Mesendoderm (in vitro differentiated cells): ENCODE data around the gene HSP90AA1.

Experiments used
- DNase-seq: peaks from one replicate; pipeline ENCODE4 v3.0.0; 2013
- H2AK5ac ChIP-seq: 2 replicates; pipeline ENCODE4 v1.6.1; 2013; ENCODE audit warnings: low read length, inconsistent platforms
- H2BK120ac ChIP-seq: 2 replicates; pipeline ENCODE4 v1.6.1; 2013; ENCODE audit warnings: low read depth, mild to moderate bottlenecking, low read length, moderate library complexity, mixed read lengths
- H2BK15ac ChIP-seq: replicated peaks from 2 replicates; pipeline ENCODE4 v1.6.1; 2013; ENCODE audit warnings: low read depth, mild to moderate bottlenecking, moderate library complexity
- H2BK5ac ChIP-seq: 2 replicates; pipeline ENCODE4 v1.6.1; 2013; ENCODE audit warnings: low read length, inconsistent platforms
- H3K18ac ChIP-seq: 2 replicates; pipeline ENCODE4 v1.6.1; 2013; ENCODE audit warnings: mild to moderate bottlenecking, low read length, mixed read lengths
- H3K23ac ChIP-seq: one replicate; pipeline ENCODE4 v1.6.1; 2013; ENCODE audit warnings: low read length
- H3K27ac ChIP-seq: 2 replicates; pipeline ENCODE4 v1.5.1; 2013; ENCODE audit warnings: low read depth, mild to moderate bottlenecking, inconsistent platforms, low read length, moderate library complexity
- H3K27me3 ChIP-seq: 2 replicates; pipeline ENCODE4 v1.6.1; 2013; ENCODE audit warnings: low read length, control low read depth, mild to moderate bottlenecking, inconsistent platforms; ENCODE audit not compliant: insufficient read depth, poor library complexity
- H3K36me3 ChIP-seq: 2 replicates; pipeline ENCODE4 v1.6.1; 2013; ENCODE audit warnings: low read length, inconsistent platforms; ENCODE audit not compliant: control insufficient read depth, insufficient read depth
- H3K4ac ChIP-seq: one replicate; pipeline ENCODE4 v1.6.1; 2013; ENCODE audit warnings: low read depth, mild to moderate bottlenecking, low read length, moderate library complexity
- H3K4me1 ChIP-seq: 2 replicates; pipeline ENCODE4 v1.6.1; 2013; ENCODE audit warnings: low read depth, low read length, inconsistent platforms; ENCODE audit not compliant: control insufficient read depth
- H3K4me2 ChIP-seq: 2 replicates; pipeline ENCODE4 v1.6.1; 2013; ENCODE audit warnings: low read length
- H3K4me3 ChIP-seq: 2 replicates; pipeline ENCODE4 v1.5.1; 2013; ENCODE audit warnings: mild to moderate bottlenecking, low read length
- H3K56ac ChIP-seq: one replicate; pipeline ENCODE4 v1.6.1; 2013; ENCODE audit warnings: low read length
- H3K79me1 ChIP-seq: 2 replicates; pipeline ENCODE4 v1.6.1; 2013; ENCODE audit warnings: low read length, inconsistent platforms
- H3K79me2 ChIP-seq: 2 replicates; pipeline ENCODE4 v1.6.1; 2013; ENCODE audit warnings: mild to moderate bottlenecking, low read length; ENCODE audit not compliant: control insufficient read depth, insufficient read depth
- H3K9ac ChIP-seq: 2 replicates; pipeline ENCODE4 v1.6.1; 2013; ENCODE audit warnings: low read length, inconsistent platforms
- H4K5ac ChIP-seq: one replicate; pipeline ENCODE4 v1.6.1; 2013; ENCODE audit warnings: low read length
- H4K8ac ChIP-seq: one replicate; pipeline ENCODE4 v1.6.1; 2013; ENCODE audit warnings: low read depth, mild to moderate bottlenecking, control low read depth, low read length, moderate library complexity
- whole genome bisulfite sequencing: extraction: QIAGEN DNeasy Blood & Tissue Kit; methylation state at CpG from one replicate; pipeline ENCODE4 v1.1.7; 2013; ENCODE audit warnings: low lambda C conversion rate, missing lambda C conversion rate; ENCODE audit not compliant: insufficient coverage; ENCODE audit errors: extremely low coverage; 5-methylcytosine and 5-hydroxymethylcytosine counted together

HSP90AA1 gene

GRCh38 chr14:102042699-102043098 lies 44.1 kb downstream of the HSP90AA1 start:
- Histone ChIP-seq H3K18ac (no peak overlapping the region), H3K4me3 (no peak overlapping the region), H3K9ac (no peak overlapping the region), H2AK5ac (no peak overlapping the region), H4K8ac (no peak overlapping the region), H3K36me3 (peaks cover 44% of the 10 kb centered on the region), H3K4ac (no peak overlapping the region), H3K4me2 (no peak overlapping the region), H2BK5ac (no peak overlapping the region), H2BK120ac (no peak overlapping the region), H3K56ac (no peak overlapping the region), H3K23ac (no peak overlapping the region), H3K27me3 (no peaks in the 10 kb centered on the region), H2BK15ac (no peak overlapping the region), H3K4me1 (no peaks in the 10 kb centered on the region), H3K27ac (no peak overlapping the region), H3K79me2 (no peaks in the 10 kb centered on the region), H3K79me1 (no peaks in the 10 kb centered on the region), H4K5ac (no peak overlapping the region)
- no CpG with 5 or more reads among the region's 9 CpGs for WGBS
- DNase-seq, result no peak

- H3K79me1 ChIP-seq, result no peaks in the 10 kb centered on the region
- no peak overlapping the region for H3K18ac ChIP-seq
- no peaks in the 10 kb centered on the region for H3K27me3 ChIP-seq
- no peak overlapping the region for H3K4ac ChIP-seq
- no peaks in the 10 kb centered on the region for H3K4me1 ChIP-seq
- H2AK5ac ChIP-seq, result no peak overlapping the region
- no peak overlapping the region for H4K5ac ChIP-seq
- no peak overlapping the region for H3K9ac ChIP-seq
- no CpG with 5 or more reads among the region's 13 CpGs for WGBS
- no peaks in the 10 kb centered on the region for H3K79me2 ChIP-seq
- H3K23ac ChIP-seq, result no peak overlapping the region
- no peak overlapping the region for H3K4me2 ChIP-seq
- peaks cover 46% of the 10 kb centered on the region for H3K36me3 ChIP-seq
- DNase-seq, result peak; percentile 41
- no peak overlapping the region for H4K8ac ChIP-seq
- H3K4me3 ChIP-seq, result no peak overlapping the region
- no peak overlapping the region for H3K27ac ChIP-seq
- no peak overlapping the region for H2BK5ac ChIP-seq
- H2BK120ac ChIP-seq, result no peak overlapping the region
- H3K56ac ChIP-seq, result no peak overlapping the region
- H2BK15ac ChIP-seq, result no peak overlapping the region
Observed at GRCh38 chr14:102040153-102040552, 46.7 kb downstream of the HSP90AA1 start.

GRCh38 chr14:102039157-102039556 lies 47.7 kb downstream of the HSP90AA1 start:
- Histone ChIP-seq H3K27ac (no peak overlapping the region), H3K4me2 (no peak overlapping the region), H3K18ac (no peak overlapping the region), H2AK5ac (no peak overlapping the region), H3K27me3 (no peaks in the 10 kb centered on the region), H3K56ac (no peak overlapping the region), H3K79me1 (no peaks in the 10 kb centered on the region), H3K79me2 (no peaks in the 10 kb centered on the region), H3K36me3 (peaks cover 47% of the 10 kb centered on the region), H2BK15ac (no peak overlapping the region), H3K23ac (no peak overlapping the region), H3K9ac (no peak overlapping the region), H3K4ac (no peak overlapping the region), H3K4me1 (no peaks in the 10 kb centered on the region), H4K8ac (no peak overlapping the region), H3K4me3 (no peak overlapping the region), H4K5ac (no peak overlapping the region), H2BK120ac (no peak overlapping the region), H2BK5ac (no peak overlapping the region)
- DNase-seq, result no peak
- WGBS, result no CpG with 5 or more reads among the region's 16 CpGs

GRCh38 chr14:102037686-102038085 lies 49.2 kb downstream of the HSP90AA1 start:
- Histone ChIP-seq H4K5ac (no peak overlapping the region), H3K36me3 (peaks cover 53% of the 10 kb centered on the region), H4K8ac (no peak overlapping the region), H3K79me1 (no peaks in the 10 kb centered on the region), H2AK5ac (no peak overlapping the region), H3K4me3 (no peak overlapping the region), H2BK15ac (no peak overlapping the region), H3K27me3 (no peaks in the 10 kb centered on the region), H3K23ac (no peak overlapping the region), H3K56ac (no peak overlapping the region), H3K27ac (no peak overlapping the region), H3K4me2 (no peak overlapping the region), H2BK120ac (no peak overlapping the region), H3K4ac (no peak overlapping the region), H3K9ac (no peak overlapping the region), H3K79me2 (no peaks in the 10 kb centered on the region), H2BK5ac (no peak overlapping the region), H3K18ac (no peak overlapping the region), H3K4me1 (no peaks in the 10 kb centered on the region)
- no CpG with 5 or more reads among the region's 1 CpG for WGBS
- no peak for DNase-seq

GRCh38 chr14:102035914-102036313 lies 50.9 kb downstream of the HSP90AA1 start:
- no peak overlapping the region for H3K27ac ChIP-seq
- WGBS, result no CpG with 5 or more reads among the region's 9 CpGs
- no peak overlapping the region for H2AK5ac ChIP-seq
- H3K18ac ChIP-seq, result no peak overlapping the region
- H3K4me3 ChIP-seq, result no peak overlapping the region
- H3K4ac ChIP-seq, result no peak overlapping the region
- H3K56ac ChIP-seq, result no peak overlapping the region
- no peak overlapping the region for H2BK120ac ChIP-seq
- H3K36me3 ChIP-seq, result peaks cover 46% of the 10 kb centered on the region
- H2BK15ac ChIP-seq, result no peak overlapping the region
- H3K27me3 ChIP-seq, result no peaks in the 10 kb centered on the region
- no peak overlapping the region for H2BK5ac ChIP-seq
- H3K9ac ChIP-seq, result no peak overlapping the region
- H4K8ac ChIP-seq, result no peak overlapping the region
- no peaks in the 10 kb centered on the region for H3K4me1 ChIP-seq
- H3K23ac ChIP-seq, result no peak overlapping the region
- H3K4me2 ChIP-seq, result no peak overlapping the region
- DNase-seq, result no peak
- H4K5ac ChIP-seq, result no peak overlapping the region
- no peaks in the 10 kb centered on the region for H3K79me1 ChIP-seq
- H3K79me2 ChIP-seq, result no peaks in the 10 kb centered on the region

GRCh38 chr14:102034301-102034700 lies 52.5 kb downstream of the HSP90AA1 start:
- DNase-seq, result no peak
- H3K18ac ChIP-seq, result no peak overlapping the region
- no CpG with 5 or more reads among the region's 11 CpGs for WGBS

More at GRCh38 chr14:102034301-102034700, 52.5 kb downstream of the HSP90AA1 start:
- Histone ChIP-seq H3K79me1 (no peaks in the 10 kb centered on the region), H3K27ac (no peak overlapping the region), H2BK5ac (no peak overlapping the region), H3K36me3 (peaks cover 44% of the 10 kb centered on the region), H3K27me3 (no peaks in the 10 kb centered on the region), H3K9ac (no peak overlapping the region), H3K56ac (no peak overlapping the region), H3K4me3 (no peak overlapping the region), H3K4ac (no peak overlapping the region), H3K4me2 (no peak overlapping the region), H3K79me2 (no peaks in the 10 kb centered on the region), H2BK15ac (no peak overlapping the region), H2BK120ac (no peak overlapping the region), H3K23ac (no peak overlapping the region), H4K5ac (no peak overlapping the region), H2AK5ac (no peak overlapping the region), H4K8ac (no peak overlapping the region), H3K4me1 (no peaks in the 10 kb centered on the region)
